Measurements from ENCODE around the gene SH3RF3.
"Not testable (repeated sequence)": the region's sequence is repeated elsewhere in the genome, so short reads cannot be mapped to it uniquely, and the experiment has no call there.

SH3RF3 gene

GRCh38 chr2:109159096-109159495 lies 30.1 kb downstream of the SH3RF3 start:
- DNase-seq (ENCODE audit: low read depth), result no peak

- no peak for DNase-seq (ENCODE audit: low read depth)
Measured at GRCh38 chr2:109160714-109161440, 31.9 kb downstream of the SH3RF3 start.

- DNase-seq (ENCODE audit: low read depth), result not testable (repeated sequence)
Measured at GRCh38 chr2:109162367-109162766, 33.4 kb downstream of the SH3RF3 start.

- DNase-seq (ENCODE audit: low read depth), result no peak
Measured at GRCh38 chr2:109162999-109163398, 34.0 kb downstream of the SH3RF3 start.

GRCh38 chr2:109164311-109164710 lies 35.3 kb downstream of the SH3RF3 start:
- DNase-seq (ENCODE audit: low read depth), result no peak

GRCh38 chr2:109164739-109165221 lies 35.8 kb downstream of the SH3RF3 start:
- no peak for DNase-seq (ENCODE audit: low read depth)

- DNase-seq (ENCODE audit: low read depth), result no peak
Measured at GRCh38 chr2:109166811-109167210, 37.8 kb downstream of the SH3RF3 start.

- DNase-seq (ENCODE audit: low read depth), result no peak
Measured at GRCh38 chr2:109168086-109168485, 39.1 kb downstream of the SH3RF3 start.

GRCh38 chr2:109168716-109169115 lies 39.7 kb downstream of the SH3RF3 start:
- DNase-seq (ENCODE audit: low read depth), result no peak

GRCh38 chr2:109170645-109171044 lies 41.6 kb downstream of the SH3RF3 start:
- no peak for DNase-seq (ENCODE audit: low read depth)

GRCh38 chr2:109171444-109172334 lies 42.7 kb downstream of the SH3RF3 start:
- DNase-seq (ENCODE audit: low read depth), result no peak

GRCh38 chr2:109172556-109173105 lies 43.6 kb downstream of the SH3RF3 start:
- no peak for DNase-seq (ENCODE audit: low read depth)

- DNase-seq (ENCODE audit: low read depth), result no peak
Measured at GRCh38 chr2:109173311-109174171, 44.5 kb downstream of the SH3RF3 start.

GRCh38 chr2:109174214-109174613 lies 45.2 kb downstream of the SH3RF3 start:
- no peak for DNase-seq (ENCODE audit: low read depth)

- no peak for DNase-seq (ENCODE audit: low read depth)
Measured at GRCh38 chr2:109174626-109175349, 45.8 kb downstream of the SH3RF3 start.

- DNase-seq (ENCODE audit: low read depth), result no peak
Measured at GRCh38 chr2:109175350-109175678, 46.3 kb downstream of the SH3RF3 start.

- no peak for DNase-seq (ENCODE audit: low read depth)
Measured at GRCh38 chr2:109176928-109177327, 47.9 kb downstream of the SH3RF3 start.

- DNase-seq (ENCODE audit: low read depth), result no peak
Measured at GRCh38 chr2:109177635-109178034, 48.6 kb downstream of the SH3RF3 start.

- DNase-seq (ENCODE audit: low read depth), result no peak
Measured at GRCh38 chr2:109178968-109179367, 50.0 kb downstream of the SH3RF3 start.

GRCh38 chr2:109180786-109181185 lies 51.8 kb downstream of the SH3RF3 start:
- DNase-seq (ENCODE audit: low read depth), result no peak

GRCh38 chr2:109182426-109182825 lies 53.4 kb downstream of the SH3RF3 start:
- DNase-seq (ENCODE audit: low read depth), result no peak

Measured in activated T-helper 9 cell treated with anti-CD3 and anti-CD28 coated beads, Interleukin-2, amount 50 U/mL, for 16 hours (primary cell).